Right lobe of liver (tissue), 6 donors: ENCODE data around the gene CEP19. TPM values are rescaled to one million over a fixed set of nuclear protein-coding genes. Genes with fewer than 3 reads are reported as not detected.
"Not testable (repeated sequence)": the region's sequence is repeated elsewhere in the genome, so short reads cannot be mapped to it uniquely, and the experiment has no call there.

Experiments used
- ATAC-seq, 4 donors: fragments of 200-7000 bp; cut with Tn5 transposase; one replicate each; pipeline ENCODE4 v1.9.1; 2020; ENCODE audit warnings: mild to moderate bottlenecking in 4 of 4, moderate library complexity in 4 of 4
- DNase-seq, 3 donors: peaks; one replicate each; pipeline ENCODE4 v3.0.0-alpha.2; 2020
- H3K27ac ChIP-seq, 3 donors: fragments of 200-600 bp; one replicate each; pipeline ENCODE4 v1.8.0; 2022
- H3K27me3 ChIP-seq, 2 donors: fragments of 200-600 bp; one replicate each; pipeline ENCODE4 v1.8.0; 2022
- H3K36me3 ChIP-seq, 4 donors: fragments of 200-600 bp; sonication (generic) in 1 of 4; one replicate each; pipeline versions ENCODE4 v1.5.1 to v1.8.0; 2017 to 2022; ENCODE audit warnings: control low read depth in 1 of 4
- H3K4me1 ChIP-seq, 4 donors: fragments of 200-600 bp; sonication (generic) in 1 of 4; one replicate each; pipeline versions ENCODE4 v1.5.1 to v1.8.0; 2017 to 2022; ENCODE audit warnings: control low read depth in 1 of 4
- H3K4me3 ChIP-seq, 3 donors: fragments of 200-600 bp; one replicate each; pipeline ENCODE4 v1.8.0; 2022
- H3K9me3 ChIP-seq, 4 donors: fragments of 200-600 bp; sonication (generic) in 1 of 4; one replicate each; pipeline versions ENCODE4 v1.5.1 to v1.8.0; 2017 to 2022; ENCODE audit warnings: control low read depth in 1 of 4
- POLR2A ChIP-seq: fragments of 450-650 bp; IDR thresholded peaks from one replicate; pipeline ENCODE4 v1.6.1; 2017; ENCODE audit warnings: antibody characterized with exemption, mild to moderate bottlenecking
- WGBS: methylation state at CpG from one replicate; pipeline ENCODE4 v1.1.6; 2018; ENCODE audit warnings: low coverage, low lambda C conversion rate; ENCODE audit not compliant: insufficient coverage; ENCODE audit errors: missing lambda C conversion rate; 5-methylcytosine and 5-hydroxymethylcytosine counted together
- intact Hi-C, 2 donors: fragments of 100-400 bp; cut with DNase I; formaldehyde crosslinking; loops; one replicate each; pipeline versions ENCODE4 v1.11.2 to v1.14.1; 2022
- total RNA-seq, 6 experiments: library from RNA; depleted of rRNA in 2 of 6; stranded (reverse); fragments of >200 nt in 2 of 6; fragmentation: NEBNext Ultra II Directional in 3 of 6; extraction: Animal tissue kit (Norgen Biotek cat#: 25700) in 3 of 6; gene quantifications; one replicate each; pipeline versions ENCODE4 v1.1.0 to v1.2.4, GENCODE V29; 2016 to 2023
- TF ChIP-seq, protein P1 (sequence below), 4 donors: fragments of 200-600 bp in 3 of 4; fragments of 450-650 bp in 1 of 4; IDR thresholded peaks; one replicate each; pipeline versions ENCODE4 v1.5.1 to v1.8.0; 2016 to 2022; ENCODE audit warnings: antibody characterized with exemption in 4 of 4, mild to moderate bottlenecking in 2 of 4
- donor health status: DM: no; HTN: yes; CAD: no.
- donor health status: DM: no; HTN: no; CAD: no.
- donor health status: DM: no; HTN: no; CAD: no.
- donor health status: DM: no; HTN: yes; CAD: no.
- donor health status: DM: no; HTN: yes; CAD: no.

CEP19 gene
- total RNA-seq, 6 experiments from 2014 or later = 0.37 to 0.99 (median 0.51) TPM

GRCh38 chr3:196754091-196754981, 42.3 kb upstream of the CEP19 start:
- DNase-seq (no peak), ATAC-seq (no peak)
- peaks cover 0 to 3% (median 1%) of the 10 kb centered on the region in 4 donors for H3K36me3 ChIP-seq
- no peak overlapping the region for H3K4me3 ChIP-seq
- no peak overlapping the region for H3K27ac ChIP-seq
- H3K9me3 ChIP-seq = peaks cover 0 to 3% (median 0%) of the 10 kb centered on the region in 4 donors
- no peaks in the 10 kb centered on the region for H3K27me3 ChIP-seq
- H3K4me1 ChIP-seq = no peaks in the 10 kb centered on the region
- TF ChIP-seq, protein P1, sequence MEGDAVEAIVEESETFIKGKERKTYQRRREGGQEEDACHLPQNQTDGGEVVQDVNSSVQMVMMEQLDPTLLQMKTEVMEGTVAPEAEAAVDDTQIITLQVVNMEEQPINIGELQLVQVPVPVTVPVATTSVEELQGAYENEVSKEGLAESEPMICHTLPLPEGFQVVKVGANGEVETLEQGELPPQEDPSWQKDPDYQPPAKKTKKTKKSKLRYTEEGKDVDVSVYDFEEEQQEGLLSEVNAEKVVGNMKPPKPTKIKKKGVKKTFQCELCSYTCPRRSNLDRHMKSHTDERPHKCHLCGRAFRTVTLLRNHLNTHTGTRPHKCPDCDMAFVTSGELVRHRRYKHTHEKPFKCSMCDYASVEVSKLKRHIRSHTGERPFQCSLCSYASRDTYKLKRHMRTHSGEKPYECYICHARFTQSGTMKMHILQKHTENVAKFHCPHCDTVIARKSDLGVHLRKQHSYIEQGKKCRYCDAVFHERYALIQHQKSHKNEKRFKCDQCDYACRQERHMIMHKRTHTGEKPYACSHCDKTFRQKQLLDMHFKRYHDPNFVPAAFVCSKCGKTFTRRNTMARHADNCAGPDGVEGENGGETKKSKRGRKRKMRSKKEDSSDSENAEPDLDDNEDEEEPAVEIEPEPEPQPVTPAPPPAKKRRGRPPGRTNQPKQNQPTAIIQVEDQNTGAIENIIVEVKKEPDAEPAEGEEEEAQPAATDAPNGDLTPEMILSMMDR (IDR thresholded peaks at IDR 0.05) = no peak
- no peak for TF ChIP-seq POLR2A
- 76% methylated on average over 5 of the region's 9 CpGs for WGBS
- intact Hi-C loops = no loop called here

GRCh38 chr3:196753201-196753600, 41.2 kb upstream of the CEP19 start:
- H3K36me3 ChIP-seq = peaks cover 0 to 3% (median 1%) of the 10 kb centered on the region in 4 donors
- H3K27ac ChIP-seq = no peak overlapping the region
- peaks cover 0 to 3% (median 0%) of the 10 kb centered on the region in 4 donors for H3K9me3 ChIP-seq
- intact Hi-C loops = no loop called here
- H3K4me1 ChIP-seq = no peaks in the 10 kb centered on the region
- DNase-seq (no peak), ATAC-seq (no peak)
- H3K27me3 ChIP-seq = no peaks in the 10 kb centered on the region
- 100% methylated on average over 1 of the region's 8 CpGs for WGBS
- H3K4me3 ChIP-seq = no peak overlapping the region
- TF ChIP-seq, protein P1 (IDR thresholded peaks at IDR 0.05) = no peak
- TF ChIP-seq POLR2A = no peak

- TF ChIP-seq, protein P1 (IDR thresholded peaks at IDR 0.05) = no peak
- no peak for TF ChIP-seq POLR2A
- Histone ChIP-seq H3K4me1 (no peaks in the 10 kb centered on the region), H3K27me3 (no peaks in the 10 kb centered on the region), H3K36me3 (no peaks in the 10 kb centered on the region), H3K4me3 (no peak overlapping the region), H3K9me3 (no peaks in the 10 kb centered on the region), H3K27ac (no peak overlapping the region)
- DNase-seq (no peak), ATAC-seq (peak in 1 of 4 donors; percentile 43)
- intact Hi-C loops = no loop called here
- WGBS = 68% methylated on average over 6 of the region's 8 CpGs
Observed at GRCh38 chr3:196749125-196749524, 37.1 kb upstream of the CEP19 start.

DNA sequence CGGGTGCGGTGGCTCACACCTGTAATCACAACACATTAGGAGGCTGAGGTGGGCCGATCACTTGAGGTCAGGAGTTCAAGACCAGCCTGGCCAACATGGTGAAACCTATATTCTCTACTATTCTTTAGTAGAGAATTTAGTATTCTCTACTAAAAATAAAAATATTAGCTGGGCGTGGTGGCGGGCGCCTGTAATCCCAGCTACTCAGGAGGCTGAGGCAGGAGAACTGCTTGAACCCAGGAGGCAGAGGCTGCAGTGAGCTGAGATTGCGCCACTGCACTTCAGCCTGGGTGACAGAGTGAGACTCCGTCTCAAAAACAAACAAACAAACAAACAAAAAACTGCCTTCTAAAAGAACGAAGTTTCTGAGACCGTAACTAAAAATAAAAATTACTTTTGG, 31.5 kb upstream of the CEP19 start:
- DNase-seq, H3K27me3 ChIP-seq, H3K9me3 ChIP-seq, H3K4me3 ChIP-seq, ATAC-seq, H3K27ac ChIP-seq, H3K36me3 ChIP-seq, intact Hi-C loops: not testable (repeated sequence)
- 81% methylated on average over 9 of the region's 10 CpGs for WGBS
- peaks cover 0 to 13% (median 4%) of the 10 kb centered on the region in 4 donors for H3K4me1 ChIP-seq

GRCh38 chr3:196741249-196741889, 29.3 kb upstream of the CEP19 start:
- peak; percentile 31 for TF ChIP-seq POLR2A
- TF ChIP-seq, protein P1 (IDR thresholded peaks at IDR 0.05) = no peak
- Histone ChIP-seq H3K27ac (peak overlapping the region; percentile 91 to 96 (median 91)), H3K4me1 (peaks cover 0 to 13% (median 4%) of the 10 kb centered on the region in 4 donors), H3K4me3 (peak overlapping the region; percentile 81 to 93 (median 92)), H3K27me3 (no peaks in the 10 kb centered on the region), H3K36me3 (no peaks in the 10 kb centered on the region), H3K9me3 (no peaks in the 10 kb centered on the region)
- 2% methylated on average over 5 of the region's 5 CpGs for WGBS
- ATAC-seq = peak; percentile 0 to 36 (median 29)
- DNase-seq = no peak
- intact Hi-C loops = no loop called here
